Measurements from ENCODE around the gene NETO2. TPM values are rescaled to one million over a fixed set of nuclear protein-coding genes. Genes with fewer than 3 reads are reported as not detected.
"Not testable (repeated sequence)": the region's sequence is repeated elsewhere in the genome, so short reads cannot be mapped to it uniquely, and the experiment has no call there.

NETO2 gene
- polyA plus RNA-seq, 2 donors: 3.0 to 5.0 TPM

- H3K27ac ChIP-seq (ENCODE audit: low read depth in 2 of 2, low read length in 1 of 2); H3K36me3 ChIP-seq (ENCODE audit: control insufficient read depth in 2 of 2, insufficient read depth in 2 of 2, low read length in 1 of 2); H3K9me3 ChIP-seq (ENCODE audit: control insufficient read depth in 2 of 2, insufficient read depth in 1 of 2, low read depth in 1 of 2, low read length in 1 of 2); H3K27me3 ChIP-seq (ENCODE audit: control insufficient read depth in 1 of 2, insufficient read depth in 2 of 2, low read length in 2 of 2); H3K4me1 ChIP-seq (ENCODE audit: control insufficient read depth in 2 of 2, insufficient read depth in 2 of 2, low read length in 1 of 2); H3K4me3 ChIP-seq (ENCODE audit: low read depth in 1 of 2, low read length in 2 of 2): not testable (repeated sequence)
- WGBS, 2 donors: 68 to 78% methylated on average over 9 of the region's 9 CpGs
These were observed 5.8 kb downstream of the NETO2 start for GRCh38 chr16:47137925-47138324.

DNA sequence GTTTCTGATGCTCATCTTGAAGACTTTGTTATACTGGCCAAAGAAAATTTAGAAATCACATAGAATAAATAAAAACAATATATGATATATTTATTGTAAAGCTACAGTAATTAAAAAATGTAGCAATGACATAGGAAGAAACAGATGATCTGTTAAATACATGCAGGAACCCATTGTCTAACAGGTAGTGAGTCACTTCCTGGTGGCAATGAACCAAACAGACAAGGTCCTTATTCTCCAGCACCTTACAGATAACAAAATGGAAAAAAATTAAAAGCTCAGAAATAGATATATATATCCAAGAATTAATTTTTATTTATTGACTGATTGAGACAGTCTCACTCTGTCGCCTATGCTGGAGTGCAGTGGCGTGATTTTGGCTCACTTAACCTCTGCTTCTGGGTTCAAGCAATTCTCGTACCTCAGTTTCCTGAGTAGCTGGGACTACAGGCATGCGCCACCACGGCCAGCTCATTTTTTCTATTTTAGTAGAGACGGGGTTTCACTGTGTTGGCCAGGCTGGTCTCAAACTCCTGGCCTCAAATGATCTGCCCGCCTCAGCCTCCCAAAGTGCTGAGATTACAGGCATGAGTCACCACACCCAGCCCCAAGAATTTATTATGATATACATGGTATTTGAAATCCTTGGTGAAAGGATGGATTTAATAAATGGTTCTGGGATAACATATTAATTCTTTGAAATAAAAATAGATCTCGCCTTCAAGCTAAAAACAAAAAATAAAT, 7.5 kb downstream of the NETO2 start:
- Histone ChIP-seq H3K4me3 (ENCODE audit: low read depth in 1 of 2, low read length in 2 of 2) (no peak overlapping the region), H3K9me3 (ENCODE audit: control insufficient read depth in 2 of 2, insufficient read depth in 1 of 2, low read depth in 1 of 2, low read length in 1 of 2) (no peaks in the 10 kb centered on the region), H3K27me3 (ENCODE audit: control insufficient read depth in 1 of 2, insufficient read depth in 2 of 2, low read length in 2 of 2) (no peaks in the 10 kb centered on the region), H3K36me3 (ENCODE audit: control insufficient read depth in 2 of 2, insufficient read depth in 2 of 2, low read length in 1 of 2) (no peaks in the 10 kb centered on the region), H3K27ac (ENCODE audit: low read depth in 2 of 2, low read length in 1 of 2) (no peak overlapping the region), H3K4me1 (ENCODE audit: control insufficient read depth in 2 of 2, insufficient read depth in 2 of 2, low read length in 1 of 2) (no peaks in the 10 kb centered on the region)
- 73 to 74% methylated on average over 8 of the region's 8 CpGs for WGBS, 2 donors

DNA sequence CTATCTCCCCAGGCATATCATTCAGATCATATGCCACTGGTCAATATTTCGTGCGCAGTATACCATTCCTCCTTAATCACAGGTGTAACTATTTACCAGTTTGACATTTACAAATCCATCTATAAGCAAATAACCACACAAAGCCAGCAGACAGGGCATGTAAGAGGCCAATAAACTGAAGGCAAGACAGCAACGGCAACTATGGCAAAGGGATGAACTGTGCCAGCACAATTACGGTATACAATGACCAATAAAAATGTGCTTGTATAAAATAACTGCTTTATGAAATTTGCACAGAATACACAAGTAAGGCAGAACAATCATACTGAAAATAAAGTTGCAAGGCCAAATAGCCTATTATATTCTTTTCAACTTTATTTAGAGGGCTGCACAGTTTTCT, 9.2 kb downstream of the NETO2 start:
- 84 to 93% methylated on average over 4 of the region's 4 CpGs for WGBS, 2 donors
- no peaks in the 10 kb centered on the region for H3K9me3 ChIP-seq (ENCODE audit: control insufficient read depth in 2 of 2, insufficient read depth in 1 of 2, low read depth in 1 of 2, low read length in 1 of 2)
- H3K27ac ChIP-seq (ENCODE audit: low read depth in 2 of 2, low read length in 1 of 2): no peak overlapping the region
- H3K4me3 ChIP-seq (ENCODE audit: low read depth in 1 of 2, low read length in 2 of 2): no peak overlapping the region
- no peaks in the 10 kb centered on the region for H3K27me3 ChIP-seq (ENCODE audit: control insufficient read depth in 1 of 2, insufficient read depth in 2 of 2, low read length in 2 of 2)
- H3K36me3 ChIP-seq (ENCODE audit: control insufficient read depth in 2 of 2, insufficient read depth in 2 of 2, low read length in 1 of 2): no peaks in the 10 kb centered on the region
- no peaks in the 10 kb centered on the region for H3K4me1 ChIP-seq (ENCODE audit: control insufficient read depth in 2 of 2, insufficient read depth in 2 of 2, low read length in 1 of 2)

- Histone ChIP-seq H3K4me3 (ENCODE audit: low read depth in 1 of 2, low read length in 2 of 2) (no peak overlapping the region), H3K27ac (ENCODE audit: low read depth in 2 of 2, low read length in 1 of 2) (no peak overlapping the region), H3K4me1 (ENCODE audit: control insufficient read depth in 2 of 2, insufficient read depth in 2 of 2, low read length in 1 of 2) (no peaks in the 10 kb centered on the region), H3K9me3 (ENCODE audit: control insufficient read depth in 2 of 2, insufficient read depth in 1 of 2, low read depth in 1 of 2, low read length in 1 of 2) (no peaks in the 10 kb centered on the region), H3K36me3 (ENCODE audit: control insufficient read depth in 2 of 2, insufficient read depth in 2 of 2, low read length in 1 of 2) (no peaks in the 10 kb centered on the region), H3K27me3 (ENCODE audit: control insufficient read depth in 1 of 2, insufficient read depth in 2 of 2, low read length in 2 of 2) (no peaks in the 10 kb centered on the region)
These were observed 11.4 kb downstream of the NETO2 start for GRCh38 chr16:47132308-47132707.

DNA sequence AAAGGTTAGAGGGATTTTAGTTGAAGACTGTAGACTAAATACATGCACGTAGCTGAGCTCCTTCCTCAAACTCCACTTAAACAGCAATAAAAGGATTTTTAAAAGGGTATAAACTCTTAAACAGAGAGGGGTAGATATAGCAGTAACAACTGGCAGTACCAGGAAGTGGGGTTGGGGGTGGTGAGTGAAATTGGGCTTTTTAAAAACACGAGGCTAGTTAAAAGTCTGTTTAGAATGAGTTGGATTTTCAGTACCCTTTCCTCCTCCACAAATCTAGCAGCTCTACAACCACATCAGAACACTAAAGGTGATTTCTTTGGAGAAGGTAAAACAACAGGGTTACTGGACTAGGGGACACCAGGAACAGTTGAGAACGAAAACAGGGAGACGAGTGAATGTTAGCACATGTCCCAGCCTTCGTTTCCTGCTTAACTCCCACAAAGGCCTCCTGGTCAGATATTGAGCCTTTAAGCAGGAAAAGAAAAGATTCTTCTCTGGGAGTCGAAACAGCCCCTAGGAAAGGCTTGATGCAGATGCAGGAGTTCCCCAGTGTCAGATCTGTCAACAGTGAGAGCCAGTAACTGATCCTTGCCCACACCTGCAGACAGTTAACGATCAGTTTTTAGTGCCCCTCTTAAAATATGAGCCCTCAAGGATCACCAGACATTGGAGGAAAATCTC, 13.8 kb downstream of the NETO2 start:
- H3K36me3 ChIP-seq (ENCODE audit: control insufficient read depth in 2 of 2, insufficient read depth in 2 of 2, low read length in 1 of 2): no peaks in the 10 kb centered on the region
- H3K27me3 ChIP-seq (ENCODE audit: control insufficient read depth in 1 of 2, insufficient read depth in 2 of 2, low read length in 2 of 2): no peaks in the 10 kb centered on the region
- H3K4me3 ChIP-seq (ENCODE audit: low read depth in 1 of 2, low read length in 2 of 2): no peak overlapping the region
- H3K4me1 ChIP-seq (ENCODE audit: control insufficient read depth in 2 of 2, insufficient read depth in 2 of 2, low read length in 1 of 2): no peaks in the 10 kb centered on the region
- WGBS, 2 donors: 81 to 85% methylated on average over 7 of the region's 7 CpGs
- no peaks in the 10 kb centered on the region for H3K9me3 ChIP-seq (ENCODE audit: control insufficient read depth in 2 of 2, insufficient read depth in 1 of 2, low read depth in 1 of 2, low read length in 1 of 2)
- no peak overlapping the region for H3K27ac ChIP-seq (ENCODE audit: low read depth in 2 of 2, low read length in 1 of 2)

- Histone ChIP-seq H3K27ac (ENCODE audit: low read depth in 2 of 2, low read length in 1 of 2) (no peak overlapping the region), H3K9me3 (ENCODE audit: control insufficient read depth in 2 of 2, insufficient read depth in 1 of 2, low read depth in 1 of 2, low read length in 1 of 2) (no peaks in the 10 kb centered on the region), H3K4me1 (ENCODE audit: control insufficient read depth in 2 of 2, insufficient read depth in 2 of 2, low read length in 1 of 2) (no peaks in the 10 kb centered on the region), H3K4me3 (ENCODE audit: low read depth in 1 of 2, low read length in 2 of 2) (no peak overlapping the region), H3K36me3 (ENCODE audit: control insufficient read depth in 2 of 2, insufficient read depth in 2 of 2, low read length in 1 of 2) (no peaks in the 10 kb centered on the region), H3K27me3 (ENCODE audit: control insufficient read depth in 1 of 2, insufficient read depth in 2 of 2, low read length in 2 of 2) (no peaks in the 10 kb centered on the region)
- 91 to 98% methylated on average over 3 of the region's 3 CpGs for WGBS, 2 donors
These were observed 16.2 kb downstream of the NETO2 start for GRCh38 chr16:47127541-47127940.

DNA sequence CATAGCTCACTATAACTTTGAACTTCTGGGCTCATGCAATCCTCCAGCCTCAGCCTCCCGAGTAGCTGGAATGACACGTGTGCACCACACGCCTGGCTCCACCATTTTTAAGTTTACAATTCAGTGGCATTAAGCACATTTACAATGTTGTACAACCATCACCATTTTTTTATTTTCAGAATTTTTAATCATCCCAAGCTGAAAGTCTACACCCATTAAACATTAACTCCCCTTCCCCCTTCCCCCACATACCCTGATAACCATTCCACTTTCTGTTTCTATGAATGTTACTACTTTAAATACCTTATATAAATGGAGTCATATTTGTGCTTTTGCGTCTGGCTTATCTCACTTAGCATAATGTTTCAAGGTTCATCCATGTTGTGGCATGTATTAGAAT, 18.0 kb downstream of the NETO2 start:
- no peaks in the 10 kb centered on the region for H3K4me1 ChIP-seq (ENCODE audit: control insufficient read depth in 2 of 2, insufficient read depth in 2 of 2, low read length in 1 of 2)
- no peaks in the 10 kb centered on the region for H3K36me3 ChIP-seq (ENCODE audit: control insufficient read depth in 2 of 2, insufficient read depth in 2 of 2, low read length in 1 of 2)
- H3K27ac ChIP-seq (ENCODE audit: low read depth in 2 of 2, low read length in 1 of 2): no peak overlapping the region
- 83 to 95% methylated on average over 4 of the region's 4 CpGs for WGBS, 2 donors
- no peaks in the 10 kb centered on the region for H3K9me3 ChIP-seq (ENCODE audit: control insufficient read depth in 2 of 2, insufficient read depth in 1 of 2, low read depth in 1 of 2, low read length in 1 of 2)
- H3K27me3 ChIP-seq (ENCODE audit: control insufficient read depth in 1 of 2, insufficient read depth in 2 of 2, low read length in 2 of 2): no peaks in the 10 kb centered on the region
- H3K4me3 ChIP-seq (ENCODE audit: low read depth in 1 of 2, low read length in 2 of 2): no peak overlapping the region

GRCh38 chr16:47113130-47113529, 30.6 kb downstream of the NETO2 start:
- H3K4me1 ChIP-seq (ENCODE audit: control insufficient read depth in 2 of 2, insufficient read depth in 2 of 2, low read length in 1 of 2): no peaks in the 10 kb centered on the region
- H3K36me3 ChIP-seq (ENCODE audit: control insufficient read depth in 2 of 2, insufficient read depth in 2 of 2, low read length in 1 of 2): peaks cover 0 to under 1% of the 10 kb centered on the region in 2 donors
- H3K27me3 ChIP-seq (ENCODE audit: control insufficient read depth in 1 of 2, insufficient read depth in 2 of 2, low read length in 2 of 2): no peaks in the 10 kb centered on the region
- H3K27ac ChIP-seq (ENCODE audit: low read depth in 2 of 2, low read length in 1 of 2): no peak overlapping the region
- 91 to 94% methylated on average over 2 of the region's 2 CpGs for WGBS, 2 donors
- H3K4me3 ChIP-seq (ENCODE audit: low read depth in 1 of 2, low read length in 2 of 2): no peak overlapping the region
- no peaks in the 10 kb centered on the region for H3K9me3 ChIP-seq (ENCODE audit: control insufficient read depth in 2 of 2, insufficient read depth in 1 of 2, low read depth in 1 of 2, low read length in 1 of 2)

GRCh38 chr16:47110939-47111338, 32.8 kb downstream of the NETO2 start:
- H3K9me3 ChIP-seq (ENCODE audit: control insufficient read depth in 2 of 2, insufficient read depth in 1 of 2, low read depth in 1 of 2, low read length in 1 of 2): no peaks in the 10 kb centered on the region
- H3K4me1 ChIP-seq (ENCODE audit: control insufficient read depth in 2 of 2, insufficient read depth in 2 of 2, low read length in 1 of 2): no peaks in the 10 kb centered on the region
- no peak overlapping the region for H3K4me3 ChIP-seq (ENCODE audit: low read depth in 1 of 2, low read length in 2 of 2)
- WGBS, 2 donors: 93 to 97% methylated on average over 3 of the region's 3 CpGs
- H3K27ac ChIP-seq (ENCODE audit: low read depth in 2 of 2, low read length in 1 of 2): no peak overlapping the region
- no peaks in the 10 kb centered on the region for H3K27me3 ChIP-seq (ENCODE audit: control insufficient read depth in 1 of 2, insufficient read depth in 2 of 2, low read length in 2 of 2)
- no peaks in the 10 kb centered on the region for H3K36me3 ChIP-seq (ENCODE audit: control insufficient read depth in 2 of 2, insufficient read depth in 2 of 2, low read length in 1 of 2)

- H3K4me1 ChIP-seq (ENCODE audit: control insufficient read depth in 2 of 2, insufficient read depth in 2 of 2, low read length in 1 of 2): no peaks in the 10 kb centered on the region
- WGBS, 2 donors: 82 to 86% methylated on average over 5 of the region's 5 CpGs
These were observed 34.4 kb downstream of the NETO2 start for GRCh38 chr16:47109361-47109760.

More at GRCh38 chr16:47109361-47109760, 34.4 kb downstream of the NETO2 start:
- Histone ChIP-seq H3K4me3 (ENCODE audit: low read depth in 1 of 2, low read length in 2 of 2) (no peak overlapping the region), H3K27ac (ENCODE audit: low read depth in 2 of 2, low read length in 1 of 2) (no peak overlapping the region), H3K27me3 (ENCODE audit: control insufficient read depth in 1 of 2, insufficient read depth in 2 of 2, low read length in 2 of 2) (no peaks in the 10 kb centered on the region), H3K9me3 (ENCODE audit: control insufficient read depth in 2 of 2, insufficient read depth in 1 of 2, low read depth in 1 of 2, low read length in 1 of 2) (no peaks in the 10 kb centered on the region), H3K36me3 (ENCODE audit: control insufficient read depth in 2 of 2, insufficient read depth in 2 of 2, low read length in 1 of 2) (no peaks in the 10 kb centered on the region)

Measured in esophagus (tissue), 2 donors.